GM18867 (cell line): ENCODE results near the gene CCDC97.
A peak's percentile ranks its signal among the peaks of the same experiment; 100 is the strongest.
"Not testable (repeated sequence)": the region's sequence is repeated elsewhere in the genome, so short reads cannot be mapped to it uniquely, and the experiment has no call there.

Experiments
- ATAC-seq: cut with Tn5 transposase; IDR thresholded peaks from one replicate; pipeline ENCODE4 v1.9.1; 2021; ENCODE audit warnings: mild to moderate bottlenecking, moderate library complexity; ENCODE audit not compliant: unreplicated experiment

Gene CCDC97

DNA sequence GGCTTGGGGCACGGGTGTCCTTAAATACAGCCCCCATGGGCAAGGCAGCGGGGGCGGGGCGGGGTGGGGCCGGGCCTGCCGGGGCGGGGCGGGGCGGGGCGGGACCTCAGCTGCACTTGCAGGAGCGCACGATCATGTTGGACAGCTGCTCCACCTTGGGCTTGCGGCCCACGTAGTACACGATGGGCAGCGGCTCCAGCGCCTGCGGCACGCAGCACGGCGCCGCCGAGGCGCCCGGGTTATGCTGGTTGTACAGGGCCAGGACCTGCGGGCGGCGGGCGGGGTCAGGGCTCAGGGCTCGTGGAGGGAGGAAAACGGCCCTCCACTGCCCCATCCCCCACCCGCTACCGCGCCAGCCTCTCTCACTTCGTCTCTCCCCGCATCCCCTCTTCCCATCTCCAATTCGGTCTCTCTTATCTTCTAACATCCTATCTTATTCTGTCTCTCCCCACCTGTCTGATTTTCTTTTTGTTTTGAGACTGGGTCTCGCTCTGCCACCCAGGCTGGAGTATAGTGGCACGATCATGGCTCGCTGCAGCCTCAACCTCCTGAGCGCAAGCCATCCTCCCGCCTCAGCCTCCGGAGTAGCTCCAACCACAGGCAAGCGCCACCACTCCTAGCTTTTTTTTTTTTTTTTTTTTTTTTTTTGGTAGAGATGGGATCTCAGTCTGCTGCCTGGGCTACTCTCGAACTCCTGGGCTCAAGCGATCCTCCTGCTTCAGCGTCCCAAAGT lies 21.1 kb downstream of the CCDC97 start:
- no peak for ATAC-seq

DNA sequence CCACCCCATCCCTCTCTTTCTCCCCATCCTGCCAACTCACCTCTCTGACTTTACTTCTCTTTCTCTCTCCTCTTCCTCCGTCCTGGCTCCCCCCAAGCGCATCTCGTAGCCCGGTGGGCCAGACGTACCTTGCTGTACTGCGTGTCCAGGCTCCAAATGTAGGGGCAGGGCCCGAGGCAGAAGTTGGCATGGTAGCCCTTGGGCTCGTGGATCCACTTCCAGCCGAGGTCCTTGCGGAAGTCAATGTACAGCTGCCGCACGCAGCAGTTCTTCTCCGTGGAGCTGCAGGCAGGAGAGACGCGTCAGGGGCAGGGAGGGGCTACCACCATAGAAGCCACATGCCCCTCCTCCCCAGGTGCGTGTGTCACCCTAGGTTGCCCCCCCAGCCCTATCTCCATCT lies 22.0 kb downstream of the CCDC97 start:
- no peak for ATAC-seq

DNA sequence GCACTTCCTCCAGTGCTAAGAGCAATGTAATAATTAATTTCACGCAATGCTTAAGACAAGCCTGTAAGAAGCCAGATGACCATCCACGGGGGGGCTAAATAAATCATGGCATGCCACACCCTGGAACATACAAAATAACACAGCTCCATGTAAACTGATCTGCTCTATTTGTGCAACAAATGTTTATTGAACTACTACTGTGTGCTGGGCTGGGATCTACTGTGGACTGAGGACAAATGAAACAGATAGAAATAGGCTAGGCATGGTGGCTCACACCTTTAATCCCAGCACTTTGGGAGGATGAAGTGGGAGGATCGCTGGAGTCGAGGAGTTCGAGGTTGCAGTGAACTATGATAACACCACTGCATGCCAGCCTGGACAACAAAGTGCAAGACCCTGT lies 22.5 kb downstream of the CCDC97 start:
- no peak for ATAC-seq

DNA sequence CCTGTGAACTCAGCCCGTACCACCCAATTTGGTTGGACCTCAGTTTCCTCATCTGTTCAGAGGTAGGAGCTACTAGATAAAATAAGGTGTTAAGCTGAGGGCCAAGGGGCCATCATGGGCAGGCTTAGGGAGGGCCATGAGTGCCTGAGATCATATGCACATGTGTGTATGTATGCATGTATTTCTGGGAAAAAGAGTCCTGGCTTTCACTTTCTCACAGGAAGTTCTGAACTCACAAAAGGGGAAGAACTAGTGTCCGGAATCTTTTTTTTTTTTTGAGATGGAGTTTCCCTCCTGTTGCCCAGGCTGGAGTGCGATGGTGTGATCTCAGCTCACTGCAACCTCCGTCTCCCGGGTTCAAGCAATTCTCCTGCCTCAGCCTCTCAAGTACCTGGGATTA lies 24.8 kb downstream of the CCDC97 start:
- no peak for ATAC-seq

DNA sequence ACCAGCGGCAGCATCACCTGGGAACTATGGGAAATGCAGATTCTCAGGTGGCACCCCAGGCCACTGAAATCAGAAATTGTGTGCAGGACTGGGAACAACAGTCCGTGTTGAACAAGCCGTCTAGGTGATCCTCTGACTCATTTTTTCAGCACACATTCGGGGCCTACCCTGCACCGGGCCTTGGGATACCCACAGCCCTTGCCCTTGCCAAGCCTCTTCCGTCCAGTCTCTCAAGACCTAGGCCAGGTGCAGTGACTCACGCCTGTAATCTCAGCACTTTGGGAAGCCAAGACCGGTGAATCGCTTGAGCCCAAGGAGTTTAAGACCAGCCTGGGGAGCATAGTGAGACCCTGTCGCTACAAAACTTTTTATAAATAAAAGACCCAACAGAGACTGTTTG lies 25.5 kb downstream of the CCDC97 start:
- no peak for ATAC-seq

DNA sequence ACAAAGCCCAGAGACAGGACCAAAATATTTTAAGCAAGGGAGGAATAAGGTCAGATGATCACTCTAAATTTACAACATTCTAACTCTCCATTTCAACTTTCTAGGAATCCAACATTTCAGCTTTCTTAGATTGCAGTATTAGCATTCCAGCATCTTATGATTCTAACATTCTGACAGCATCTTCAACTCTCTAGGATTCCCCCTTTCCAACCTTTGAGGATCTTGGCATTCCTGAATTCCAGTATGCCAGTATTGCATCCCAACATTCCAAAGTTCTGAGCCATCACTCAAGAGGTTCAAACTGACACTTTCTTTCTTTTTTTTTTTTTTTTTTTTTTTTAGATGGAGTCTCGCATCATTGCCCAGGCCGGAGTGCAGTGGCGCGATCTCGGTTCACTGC lies 30.0 kb downstream of the CCDC97 start:
- ATAC-seq: no peak

DNA sequence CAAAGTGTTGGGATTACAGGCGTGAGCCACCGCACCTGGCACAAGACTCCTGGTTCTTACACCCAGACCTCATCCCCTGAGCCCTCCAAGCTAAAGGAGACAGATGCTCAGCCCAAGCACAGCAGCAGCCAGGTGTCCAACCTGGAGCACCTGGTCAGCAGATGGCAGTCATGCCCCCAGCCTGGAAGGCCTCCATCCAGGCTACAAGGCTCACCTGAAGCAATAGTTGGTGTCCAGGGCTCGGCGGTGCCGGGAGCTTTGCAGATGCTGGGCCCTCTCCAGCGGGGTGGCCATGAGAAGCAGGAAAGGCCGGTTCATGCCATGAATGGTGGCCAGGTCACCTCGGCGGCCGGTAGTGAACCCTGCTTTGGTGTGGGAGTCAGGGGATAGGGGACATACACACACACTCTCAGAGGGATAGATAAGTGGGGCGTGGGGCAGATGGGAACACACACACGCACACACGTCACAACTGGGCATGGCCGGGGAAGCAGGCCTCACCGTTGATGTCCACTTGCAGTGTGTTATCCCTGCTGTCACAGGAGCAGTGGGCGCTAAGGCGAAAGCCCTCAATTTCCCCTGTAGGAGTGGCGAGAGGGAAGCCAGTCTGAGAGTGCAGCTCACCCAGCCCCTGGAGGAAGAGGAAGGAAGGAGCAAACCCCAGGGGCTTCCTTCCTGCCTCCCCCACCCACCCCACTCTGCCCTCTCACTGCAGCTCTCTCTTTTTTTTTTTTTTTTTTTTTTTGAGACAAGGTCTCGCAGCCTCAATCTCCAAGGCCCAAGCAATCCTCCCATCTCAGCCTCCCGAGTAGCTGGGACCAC lies 31.9 kb downstream of the CCDC97 start:
- ATAC-seq: no peak

DNA sequence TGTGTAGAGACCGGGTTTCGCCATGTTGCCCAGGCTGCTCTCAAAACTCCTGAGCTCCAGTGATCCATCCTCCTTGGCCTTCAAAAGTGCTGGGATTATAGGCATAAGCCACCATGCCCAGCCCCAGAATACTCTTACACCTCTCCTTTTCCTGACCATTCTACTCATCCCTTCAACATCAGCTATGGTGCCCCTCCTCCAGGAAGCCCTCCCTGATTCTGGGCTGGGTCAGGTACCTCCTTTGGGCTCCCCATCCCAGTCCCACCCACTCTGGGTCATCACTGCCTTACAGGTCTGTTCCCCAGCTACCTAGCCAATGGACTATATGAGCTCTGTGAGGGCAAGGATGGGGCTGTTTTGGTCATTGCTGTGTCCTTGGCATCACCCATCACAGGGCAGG lies 34.2 kb downstream of the CCDC97 start:
- no peak for ATAC-seq

DNA sequence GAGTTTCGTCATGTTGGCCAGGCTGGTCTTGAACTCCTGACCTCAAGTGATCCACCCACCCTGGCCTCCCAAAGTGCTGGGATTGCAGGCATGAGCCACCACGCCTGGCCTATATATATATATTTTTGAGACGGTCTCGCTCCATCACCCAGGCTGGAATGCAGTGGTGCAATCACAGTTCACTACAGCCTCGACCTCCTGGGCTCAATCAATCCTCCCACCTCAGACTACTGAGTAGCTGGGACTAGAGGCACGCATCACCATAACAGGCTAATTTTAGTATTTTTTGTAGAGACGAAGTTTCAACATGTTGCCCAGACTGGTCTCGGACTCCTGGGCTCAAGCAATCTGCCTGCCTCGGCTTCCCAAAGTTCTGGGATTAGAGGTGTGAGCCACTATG lies 36.9 kb downstream of the CCDC97 start:
- ATAC-seq: not testable (repeated sequence)

DNA sequence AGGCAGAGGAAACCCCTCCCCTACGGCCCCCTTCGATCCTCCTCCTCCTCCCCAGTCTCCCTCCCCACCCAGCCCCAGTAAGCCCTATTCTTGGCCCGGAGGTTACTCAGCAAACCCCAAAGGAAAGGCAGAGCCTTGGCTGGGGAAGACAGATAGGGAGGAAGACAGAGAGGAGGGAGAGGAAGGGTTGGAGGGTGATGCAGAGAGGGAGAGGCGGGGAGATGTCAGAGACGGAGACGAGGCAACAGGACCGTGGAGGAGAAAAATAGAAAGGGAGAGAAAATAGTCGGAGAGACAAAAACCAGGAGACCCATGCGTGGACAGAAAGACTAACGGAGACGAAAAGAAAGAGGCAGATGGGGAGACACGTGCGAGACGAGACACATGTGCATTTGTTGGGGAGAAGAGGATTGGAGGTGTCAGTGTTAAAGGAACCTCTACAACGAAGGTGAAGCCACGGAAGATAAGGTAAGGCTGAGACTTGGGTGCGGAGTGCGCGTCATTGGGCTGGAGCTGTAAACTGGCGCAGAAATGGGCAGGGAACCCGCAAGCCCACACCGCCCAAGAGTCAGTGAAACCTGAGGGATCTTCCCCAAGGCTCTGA lies 40.9 kb downstream of the CCDC97 start:
- no peak for ATAC-seq

DNA sequence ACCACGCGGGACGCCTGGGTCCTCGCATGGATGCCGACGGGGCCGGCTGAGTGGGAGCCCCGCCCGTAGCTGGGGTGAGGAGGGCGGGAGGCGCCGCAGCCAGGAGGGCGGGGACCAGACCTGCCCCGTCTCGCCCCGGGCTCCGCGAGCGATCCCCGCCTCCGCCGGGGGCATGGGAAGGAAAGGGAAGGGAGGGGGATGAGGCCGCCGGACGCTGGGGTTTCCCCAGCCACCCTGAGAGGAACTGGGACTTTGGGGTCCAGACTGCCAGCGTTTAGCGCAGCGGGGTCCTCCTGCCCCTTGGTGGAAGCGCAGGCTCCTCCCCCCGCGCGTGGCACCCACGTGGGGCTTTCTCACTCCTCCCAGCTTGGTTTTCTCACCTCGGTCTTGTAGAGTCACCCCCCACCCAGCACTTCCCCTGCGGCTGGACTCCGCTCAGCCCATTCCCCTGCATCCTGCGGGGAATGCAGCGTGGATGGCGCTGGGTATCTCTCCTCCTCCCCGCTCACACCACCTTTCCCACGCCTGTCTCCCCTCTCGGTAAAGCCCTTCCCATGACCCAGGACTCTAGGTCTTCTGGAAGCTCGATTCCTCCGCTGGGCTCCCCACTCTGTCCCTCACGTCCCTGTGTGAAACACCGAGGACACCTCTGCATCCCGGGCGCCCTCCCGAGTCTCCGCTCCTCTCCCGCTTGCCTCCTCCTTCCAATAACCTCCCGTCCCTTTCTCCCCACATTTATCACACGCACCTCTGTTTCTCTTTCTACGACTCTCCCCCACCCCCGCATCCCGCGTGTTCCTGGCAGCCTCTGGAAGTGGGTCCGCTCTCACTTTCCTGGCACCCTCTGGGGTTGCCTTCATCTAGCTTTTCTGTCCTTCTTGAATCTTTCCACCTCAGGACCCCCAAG lies 41.6 kb downstream of the CCDC97 start:
- ATAC-seq: peak; percentile 42

DNA sequence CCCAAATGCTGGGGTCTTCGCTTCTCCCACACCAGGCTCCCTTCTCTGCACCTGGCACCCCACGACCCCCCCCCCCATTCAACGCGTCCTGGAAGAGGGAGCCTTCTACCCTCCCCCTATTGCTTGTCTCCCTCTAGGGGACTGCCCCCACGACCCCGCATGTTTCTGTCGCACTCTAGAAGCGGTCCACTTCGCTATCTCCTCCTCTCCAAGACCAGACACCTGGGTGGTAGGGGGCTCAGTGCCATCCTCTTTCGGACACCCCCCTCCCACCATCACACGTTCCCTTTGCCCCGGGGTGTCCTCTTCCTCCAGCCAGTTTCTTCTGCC lies 42.3 kb downstream of the CCDC97 start:
- no peak for ATAC-seq

DNA sequence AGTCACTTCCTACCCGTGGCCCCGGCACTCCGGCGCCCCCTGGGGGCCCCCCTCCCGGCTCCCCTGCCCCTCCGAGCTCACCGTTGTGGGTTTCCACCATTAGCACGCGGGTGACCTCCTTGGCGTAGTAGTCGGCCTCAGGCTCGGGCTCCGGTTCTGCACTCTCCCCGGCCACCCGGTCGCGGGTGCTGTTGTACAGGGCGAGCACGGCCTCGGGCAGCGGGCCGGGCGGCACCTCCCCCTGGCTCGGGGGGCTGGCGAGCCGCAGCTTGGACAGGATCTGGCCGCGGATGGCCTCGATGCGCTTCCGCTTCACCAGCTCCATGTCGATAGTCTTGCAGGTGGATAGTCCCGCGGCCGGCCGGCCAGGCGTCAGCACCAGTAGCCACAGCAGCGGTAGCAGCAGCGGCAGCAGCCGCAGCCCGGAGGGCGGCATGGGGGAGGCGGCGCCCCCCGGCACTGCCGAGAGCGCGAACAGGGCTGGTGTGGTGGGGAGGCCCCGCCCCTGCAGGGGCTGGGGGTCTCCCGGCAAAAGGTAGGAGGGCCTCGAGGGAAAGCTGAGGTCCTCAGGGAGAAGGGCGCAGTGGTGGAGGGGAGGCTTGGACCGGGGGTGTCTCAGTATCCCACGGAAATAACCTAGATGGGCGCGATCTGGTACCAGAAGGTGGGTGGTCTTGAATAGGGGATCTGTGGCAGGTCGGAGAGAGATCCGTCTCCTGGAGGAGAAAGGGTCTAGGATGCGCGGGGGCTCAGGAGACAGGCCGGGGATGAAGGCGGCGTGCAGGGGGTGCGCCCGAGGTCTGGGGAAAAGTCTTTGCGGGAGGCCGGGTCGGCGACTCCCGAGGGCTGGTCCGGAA lies 42.9 kb downstream of the CCDC97 start:
- peak; percentile 18 for ATAC-seq

DNA sequence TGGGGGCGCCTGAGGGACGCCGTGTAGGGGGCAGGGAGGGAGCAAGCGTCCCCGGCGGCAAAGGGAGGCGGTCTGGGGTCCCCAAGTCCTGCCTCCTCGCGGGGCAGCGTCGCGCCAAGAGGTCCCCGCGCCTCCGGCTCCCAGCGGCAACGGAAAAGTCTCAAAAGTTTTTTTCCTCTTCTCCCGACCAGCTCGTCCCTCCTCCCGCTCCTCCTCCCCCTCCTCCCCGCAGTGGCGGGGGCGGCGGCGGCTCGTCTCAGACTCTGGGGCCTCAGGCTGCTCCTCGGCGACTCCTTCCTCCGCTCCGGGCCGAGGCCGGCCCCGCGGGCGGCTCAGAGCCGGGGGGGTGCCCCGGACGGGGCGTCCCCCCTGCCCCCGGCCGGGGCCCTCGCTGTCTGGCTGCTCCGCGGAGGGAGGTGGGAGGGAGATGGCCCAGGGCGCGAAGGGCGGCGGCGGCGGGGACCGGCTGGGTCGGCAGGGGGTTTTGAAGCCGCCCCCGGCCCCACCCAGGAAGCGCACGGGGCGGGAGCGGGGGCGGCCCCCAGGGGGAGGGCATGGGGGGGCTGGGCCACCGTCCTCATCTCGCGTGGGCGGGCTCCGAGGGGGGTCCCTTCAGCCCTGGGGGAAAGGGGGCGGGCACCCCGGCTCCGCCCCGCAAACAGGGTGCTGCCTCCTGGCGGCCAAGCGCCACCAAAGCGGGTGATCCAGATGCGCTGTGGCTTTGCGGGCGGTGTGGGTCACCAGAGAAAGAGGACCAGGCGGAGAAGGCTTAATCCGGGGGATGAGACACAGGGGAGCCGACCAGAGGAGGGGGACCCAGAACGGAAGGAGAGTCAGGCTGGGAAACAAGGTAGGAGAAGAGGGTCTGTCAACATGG lies 43.7 kb downstream of the CCDC97 start, which contains the start of gene TGFB1:
Gene TGFB1, minus strand, starts transcription at position 457 of the 877 bp plus-strand sequence. CDS start 878 bp downstream, outside the sequence.
- peak; percentile 40 for ATAC-seq

DNA sequence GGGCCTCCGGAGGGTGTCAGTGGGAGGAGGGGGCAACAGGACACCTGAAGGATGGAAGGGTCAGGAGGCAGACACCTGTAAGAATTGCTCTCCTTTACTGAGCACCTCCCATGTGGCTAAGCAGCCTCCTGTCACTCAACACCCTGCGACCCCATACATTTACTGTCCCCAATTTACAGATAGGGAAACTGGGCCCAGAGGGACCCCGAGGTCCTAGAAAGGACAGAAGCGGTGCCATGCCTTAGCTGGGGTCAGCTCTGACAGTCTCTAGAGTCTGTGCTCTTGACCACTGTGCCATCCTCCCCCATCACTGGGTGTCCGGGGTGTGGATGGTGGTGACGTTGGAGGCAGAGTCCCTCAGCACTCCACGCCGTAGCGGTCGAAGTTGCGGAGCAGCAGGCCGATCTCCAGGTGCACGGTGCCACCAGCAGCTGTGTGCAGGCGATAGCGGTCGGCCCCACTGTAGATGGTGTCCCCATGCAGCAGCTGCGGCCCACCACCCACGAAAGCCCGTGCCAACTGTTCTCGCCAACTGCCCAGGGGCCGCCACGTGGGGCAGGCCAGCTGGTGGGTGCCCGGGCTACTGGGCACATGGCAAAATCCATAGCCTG lies 44.5 kb downstream of the CCDC97 start:
- ATAC-seq: no peak

DNA sequence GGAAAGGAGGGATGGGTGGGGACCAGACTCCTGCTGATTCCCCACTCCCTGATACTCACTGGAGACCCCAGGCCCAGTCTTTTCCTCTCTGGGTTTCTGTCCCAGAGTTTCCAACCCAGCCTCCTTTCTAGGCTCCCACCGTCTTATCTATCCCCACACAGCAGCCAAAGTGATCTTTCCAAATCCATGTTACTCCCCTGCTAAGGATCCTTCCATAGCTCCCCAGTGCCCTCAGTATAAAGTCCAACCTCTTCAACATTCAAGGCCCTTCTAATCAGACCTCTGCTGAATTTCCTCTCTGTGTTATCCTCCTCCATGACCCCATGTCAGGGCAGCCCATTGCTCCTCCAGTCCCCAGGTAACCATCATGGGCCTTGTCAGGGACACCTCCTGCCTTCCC lies 45.1 kb downstream of the CCDC97 start:
- ATAC-seq: no peak

DNA sequence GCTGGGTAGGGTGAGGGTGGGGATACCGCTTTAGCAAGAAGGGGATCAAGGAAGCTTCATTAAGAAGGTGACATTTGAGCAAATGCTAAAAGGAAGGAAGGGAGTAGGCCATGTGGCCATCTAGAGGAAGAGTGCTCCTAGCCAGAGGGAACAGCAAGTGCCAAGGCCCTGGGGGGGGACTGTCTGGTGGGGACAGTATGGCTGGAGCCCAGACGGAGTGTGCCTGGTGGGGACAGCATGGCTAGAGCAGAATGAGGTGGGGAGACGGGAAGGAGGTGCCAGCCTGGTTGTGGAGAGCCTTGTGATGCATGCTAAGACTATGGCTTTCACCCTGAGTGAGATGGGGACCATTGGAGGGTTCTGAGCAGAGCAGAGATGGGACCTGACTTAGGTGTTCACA lies 45.8 kb downstream of the CCDC97 start:
- ATAC-seq: no peak

DNA sequence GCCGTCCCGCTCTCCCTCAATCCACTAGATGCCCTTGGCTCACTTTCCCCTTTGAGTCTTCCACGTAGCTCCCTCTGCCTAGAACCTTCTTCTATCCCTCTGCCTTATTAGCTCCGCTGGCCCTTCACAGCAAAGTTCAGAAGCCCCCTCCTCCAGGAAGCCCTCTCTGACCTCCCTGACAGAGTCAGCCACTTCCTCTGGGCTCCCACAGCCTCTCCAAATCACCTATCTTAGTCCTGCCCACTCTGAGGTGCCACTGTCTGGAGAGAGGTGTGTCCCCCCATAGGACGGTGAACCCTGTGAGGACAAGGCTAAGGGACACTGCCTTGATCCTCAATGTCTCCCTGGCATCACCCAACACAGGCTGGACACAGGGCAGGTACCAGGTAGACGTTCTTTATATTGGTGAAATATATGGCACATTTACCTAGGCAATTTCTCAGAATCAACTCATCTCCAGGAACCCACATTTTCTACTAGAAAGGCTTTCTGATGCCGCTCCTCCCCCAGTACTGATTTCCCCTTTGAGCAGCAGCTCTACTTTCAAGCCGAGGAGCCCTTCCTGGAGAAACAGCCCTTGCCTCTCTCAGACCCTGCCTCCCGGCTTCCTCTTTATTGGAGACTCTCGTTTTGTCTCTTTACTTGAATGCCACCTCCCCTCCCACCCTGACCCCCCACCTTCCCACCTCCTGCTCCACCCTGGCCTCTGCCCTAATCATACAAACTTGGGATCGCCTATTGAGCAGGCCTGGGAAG lies 47.2 kb downstream of the CCDC97 start:
- no peak for ATAC-seq
